ENCODE measurements around the gene PKNOX2. TPM values are rescaled to one million over a fixed set of nuclear protein-coding genes. Genes with fewer than 3 reads are reported as not detected.
A peak's percentile ranks its signal among the peaks of the same experiment; 100 is the strongest.

PKNOX2 gene
- total and polyA plus RNA-seq, 9 donors: 11.5 to 27.8 (median 24.5) TPM

DNA sequence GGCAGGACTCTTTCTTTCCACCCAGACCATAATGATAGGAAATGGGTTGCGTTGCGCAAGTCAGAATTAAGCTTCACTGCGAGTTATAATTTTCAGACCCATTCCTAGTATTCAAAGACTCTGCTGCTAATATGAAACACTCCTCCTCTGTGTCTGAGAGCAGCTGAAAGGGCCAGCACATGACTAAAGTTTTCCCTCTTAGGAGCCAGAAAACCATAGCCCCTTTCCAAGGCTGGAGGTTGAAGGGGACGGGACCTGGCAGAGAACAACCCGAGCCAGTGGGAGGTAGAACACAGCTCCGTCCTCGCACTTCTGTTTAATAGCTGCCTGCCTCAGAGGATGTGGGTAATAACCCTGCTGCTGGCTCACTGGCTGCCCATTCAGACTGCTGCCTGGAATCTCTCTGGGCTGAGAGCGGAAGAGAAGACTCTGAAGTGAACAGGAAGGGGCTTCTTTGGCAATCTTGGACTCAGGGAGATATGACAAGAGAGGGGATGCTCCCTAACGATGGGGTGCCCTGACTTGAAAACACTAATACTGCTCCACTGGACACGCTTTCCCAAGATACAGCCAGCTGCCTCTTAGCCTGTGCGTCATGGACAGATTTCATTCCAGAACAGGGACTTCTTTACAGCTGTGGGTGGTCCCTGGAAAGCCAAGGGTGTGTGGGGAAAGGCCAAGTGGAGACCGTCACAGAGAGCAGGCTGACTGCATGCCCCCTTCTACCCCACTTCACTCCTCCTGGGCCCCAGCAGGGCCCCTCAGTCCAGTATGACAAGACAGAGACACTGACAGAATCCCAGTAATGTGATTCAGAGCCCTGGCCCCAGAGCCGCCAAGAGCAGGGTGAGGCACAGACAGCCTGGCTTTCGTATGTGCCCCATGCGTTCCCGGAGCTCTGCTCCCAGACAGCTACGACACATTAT, 174.6 kb downstream of the PKNOX2 start:
- peak; percentile 97 for DNase-seq
- peaks cover 2% of the 10 kb centered on the region for H3K27me3 ChIP-seq (ENCODE audit: control insufficient read depth, insufficient read depth, low read length)
- peaks cover 5% of the 10 kb centered on the region for H3K36me3 ChIP-seq (ENCODE audit: control insufficient read depth, insufficient read depth, low read length)
- peaks cover 79% of the 10 kb centered on the region for H3K4me1 ChIP-seq (ENCODE audit: control insufficient read depth, insufficient read depth, low read length)
- H3K27ac ChIP-seq (ENCODE audit: low read length): peak overlapping the region; percentile 90
- H3K4me3 ChIP-seq (ENCODE audit: low read length): no peak overlapping the region
- WGBS (ENCODE audit: insufficient coverage): 40% methylated on average over 9 of the region's 17 CpGs
- no peaks in the 10 kb centered on the region for H3K9me3 ChIP-seq (replicated peaks; ENCODE audit: control insufficient read depth, low read depth, low read length)

DNA sequence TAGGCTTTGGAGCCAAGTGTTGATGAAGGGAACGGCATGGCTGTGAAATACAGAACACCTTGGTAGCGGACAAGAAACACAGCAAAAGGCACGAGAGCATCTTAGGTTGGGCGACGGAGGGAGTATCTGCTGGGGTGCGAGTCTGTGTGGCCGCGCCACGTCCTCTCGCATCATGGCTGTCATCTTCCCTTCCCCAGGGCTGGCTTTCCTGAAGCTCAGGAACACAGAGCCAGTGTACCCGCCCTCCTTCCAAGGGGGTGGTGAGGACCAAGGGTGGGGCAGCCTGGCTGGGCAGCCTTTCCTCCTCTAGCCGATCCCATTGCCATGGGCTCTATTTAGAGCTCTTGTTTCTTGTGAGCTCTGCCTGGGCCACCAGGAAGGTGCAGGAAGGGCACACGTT, 177.1 kb downstream of the PKNOX2 start:
- peaks cover 91% of the 10 kb centered on the region for H3K4me1 ChIP-seq (ENCODE audit: control insufficient read depth, insufficient read depth, low read length)
- H3K4me3 ChIP-seq (ENCODE audit: low read length): no peak overlapping the region
- no peak overlapping the region for H3K27ac ChIP-seq (ENCODE audit: low read length)
- WGBS (ENCODE audit: insufficient coverage): 97% methylated on average over 12 of the region's 13 CpGs
- peaks cover 5% of the 10 kb centered on the region for H3K36me3 ChIP-seq (ENCODE audit: control insufficient read depth, insufficient read depth, low read length)
- no peaks in the 10 kb centered on the region for H3K9me3 ChIP-seq (replicated peaks; ENCODE audit: control insufficient read depth, low read depth, low read length)
- peaks cover 2% of the 10 kb centered on the region for H3K27me3 ChIP-seq (ENCODE audit: control insufficient read depth, insufficient read depth, low read length)
- no peak for DNase-seq

- peaks cover 5% of the 10 kb centered on the region for H3K36me3 ChIP-seq (ENCODE audit: control insufficient read depth, insufficient read depth, low read length)
- H3K27ac ChIP-seq (ENCODE audit: low read length): no peak overlapping the region
- WGBS (ENCODE audit: insufficient coverage): 74% methylated on average over 6 of the region's 16 CpGs
- no peak overlapping the region for H3K4me3 ChIP-seq (ENCODE audit: low read length)
- no peaks in the 10 kb centered on the region for H3K9me3 ChIP-seq (replicated peaks; ENCODE audit: control insufficient read depth, low read depth, low read length)
- H3K27me3 ChIP-seq (ENCODE audit: control insufficient read depth, insufficient read depth, low read length): no peaks in the 10 kb centered on the region
- DNase-seq: no peak
- peaks cover 95% of the 10 kb centered on the region for H3K4me1 ChIP-seq (ENCODE audit: control insufficient read depth, insufficient read depth, low read length)
Measured at GRCh38 chr11:125342281-125342930, 177.9 kb downstream of the PKNOX2 start.

DNA sequence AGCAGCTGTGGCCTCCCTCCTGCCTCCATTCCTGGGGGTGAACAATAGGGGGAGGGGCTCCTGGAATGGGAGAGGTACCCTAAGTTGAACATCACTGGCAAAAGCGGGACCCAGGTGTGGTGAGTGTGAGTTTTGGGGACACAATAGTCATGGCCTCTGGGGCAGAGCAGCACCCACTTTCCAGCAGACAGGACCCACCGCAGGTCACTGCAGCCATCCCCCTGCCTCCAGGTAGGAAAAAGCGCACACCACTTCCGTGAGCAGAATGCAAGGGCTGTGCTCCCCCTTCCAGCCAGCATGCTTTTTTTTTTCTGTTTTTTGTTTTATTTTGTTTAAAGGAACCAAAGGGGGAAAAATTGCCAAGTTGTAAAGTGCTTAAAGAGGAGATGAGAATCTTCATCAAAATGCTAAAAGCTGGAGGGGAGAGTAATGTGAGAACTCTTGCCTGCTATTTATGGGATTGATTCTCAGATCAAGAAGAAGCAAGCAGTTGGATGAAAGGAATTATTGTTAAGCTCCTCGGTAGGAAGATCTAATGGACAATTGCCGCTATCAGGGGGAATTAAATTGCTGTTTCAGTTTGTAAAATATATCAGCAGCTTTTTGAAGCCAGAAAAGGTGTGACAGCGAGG, 178.7 kb downstream of the PKNOX2 start:
- 43% methylated on average over 3 of the region's 7 CpGs for WGBS (ENCODE audit: insufficient coverage)
- no peaks in the 10 kb centered on the region for H3K9me3 ChIP-seq (replicated peaks; ENCODE audit: control insufficient read depth, low read depth, low read length)
- peak overlapping the region; percentile 26 for H3K27ac ChIP-seq (ENCODE audit: low read length)
- DNase-seq: no peak
- no peak overlapping the region for H3K4me3 ChIP-seq (ENCODE audit: low read length)
- H3K36me3 ChIP-seq (ENCODE audit: control insufficient read depth, insufficient read depth, low read length): peaks cover 5% of the 10 kb centered on the region
- peaks cover 95% of the 10 kb centered on the region for H3K4me1 ChIP-seq (ENCODE audit: control insufficient read depth, insufficient read depth, low read length)
- no peaks in the 10 kb centered on the region for H3K27me3 ChIP-seq (ENCODE audit: control insufficient read depth, insufficient read depth, low read length)

DNA sequence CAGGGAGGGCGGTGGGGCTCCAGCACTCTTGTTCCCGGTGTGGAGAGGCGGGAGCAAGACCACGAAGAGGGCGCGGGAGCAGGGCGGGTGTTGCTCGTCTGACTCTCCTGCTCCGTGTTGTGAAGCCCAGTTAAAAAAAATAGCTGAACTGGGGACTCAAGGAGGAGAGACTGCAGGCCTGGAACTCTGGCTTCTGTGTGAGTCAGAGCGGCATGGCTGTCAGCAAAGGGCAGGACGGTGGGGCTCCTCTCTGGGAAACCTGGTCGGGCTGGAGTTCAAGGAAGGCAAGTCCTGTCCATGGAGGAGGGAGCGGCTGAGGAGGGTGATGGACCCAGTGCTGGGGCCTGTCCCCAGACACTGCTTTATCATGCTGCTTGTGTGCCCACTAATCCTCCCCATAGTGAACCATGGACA, 179.2 kb downstream of the PKNOX2 start:
- WGBS (ENCODE audit: insufficient coverage): 58% methylated on average over 12 of the region's 13 CpGs
- H3K27me3 ChIP-seq (ENCODE audit: control insufficient read depth, insufficient read depth, low read length): no peaks in the 10 kb centered on the region
- H3K4me3 ChIP-seq (ENCODE audit: low read length): no peak overlapping the region
- H3K4me1 ChIP-seq (ENCODE audit: control insufficient read depth, insufficient read depth, low read length): peaks cover 95% of the 10 kb centered on the region
- H3K9me3 ChIP-seq (replicated peaks; ENCODE audit: control insufficient read depth, low read depth, low read length): no peaks in the 10 kb centered on the region
- DNase-seq: no peak
- peaks cover 5% of the 10 kb centered on the region for H3K36me3 ChIP-seq (ENCODE audit: control insufficient read depth, insufficient read depth, low read length)
- no peak overlapping the region for H3K27ac ChIP-seq (ENCODE audit: low read length)

DNA sequence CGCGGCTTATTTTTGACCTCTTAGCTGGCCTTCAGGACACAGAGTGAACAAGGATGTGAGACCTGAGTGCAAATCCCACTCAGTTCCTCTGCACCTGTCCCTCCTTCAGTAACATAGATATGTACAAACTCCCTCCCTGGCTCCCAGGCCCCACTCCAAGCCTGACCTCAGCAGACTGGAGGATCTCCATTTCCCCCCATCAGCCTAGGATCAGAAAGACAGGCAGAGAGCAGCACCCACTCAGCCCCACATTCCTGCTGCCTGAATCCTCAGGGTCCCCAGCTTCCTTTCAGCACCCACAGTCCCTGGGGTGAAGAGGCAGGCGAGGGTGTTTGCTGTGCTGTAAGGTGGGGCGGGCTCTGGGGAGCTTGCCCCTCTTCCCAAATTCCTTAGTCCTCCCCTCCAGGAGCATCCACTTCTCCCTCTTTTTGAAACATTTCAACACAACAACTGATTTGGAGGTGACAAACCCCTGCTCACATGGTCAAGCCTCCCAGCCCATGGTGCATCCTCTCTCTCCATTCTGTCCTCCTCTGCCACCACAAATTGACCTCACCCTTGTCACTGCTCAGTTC, 180.4 kb downstream of the PKNOX2 start:
- peaks cover 91% of the 10 kb centered on the region for H3K4me1 ChIP-seq (ENCODE audit: control insufficient read depth, insufficient read depth, low read length)
- no peak for DNase-seq
- H3K27me3 ChIP-seq (ENCODE audit: control insufficient read depth, insufficient read depth, low read length): no peaks in the 10 kb centered on the region
- 86% methylated on average over 2 of the region's 4 CpGs for WGBS (ENCODE audit: insufficient coverage)
- H3K36me3 ChIP-seq (ENCODE audit: control insufficient read depth, insufficient read depth, low read length): peaks cover 5% of the 10 kb centered on the region
- H3K4me3 ChIP-seq (ENCODE audit: low read length): no peak overlapping the region
- H3K9me3 ChIP-seq (replicated peaks; ENCODE audit: control insufficient read depth, low read depth, low read length): no peaks in the 10 kb centered on the region
- H3K27ac ChIP-seq (ENCODE audit: low read length): peak overlapping the region; percentile 45

DNA sequence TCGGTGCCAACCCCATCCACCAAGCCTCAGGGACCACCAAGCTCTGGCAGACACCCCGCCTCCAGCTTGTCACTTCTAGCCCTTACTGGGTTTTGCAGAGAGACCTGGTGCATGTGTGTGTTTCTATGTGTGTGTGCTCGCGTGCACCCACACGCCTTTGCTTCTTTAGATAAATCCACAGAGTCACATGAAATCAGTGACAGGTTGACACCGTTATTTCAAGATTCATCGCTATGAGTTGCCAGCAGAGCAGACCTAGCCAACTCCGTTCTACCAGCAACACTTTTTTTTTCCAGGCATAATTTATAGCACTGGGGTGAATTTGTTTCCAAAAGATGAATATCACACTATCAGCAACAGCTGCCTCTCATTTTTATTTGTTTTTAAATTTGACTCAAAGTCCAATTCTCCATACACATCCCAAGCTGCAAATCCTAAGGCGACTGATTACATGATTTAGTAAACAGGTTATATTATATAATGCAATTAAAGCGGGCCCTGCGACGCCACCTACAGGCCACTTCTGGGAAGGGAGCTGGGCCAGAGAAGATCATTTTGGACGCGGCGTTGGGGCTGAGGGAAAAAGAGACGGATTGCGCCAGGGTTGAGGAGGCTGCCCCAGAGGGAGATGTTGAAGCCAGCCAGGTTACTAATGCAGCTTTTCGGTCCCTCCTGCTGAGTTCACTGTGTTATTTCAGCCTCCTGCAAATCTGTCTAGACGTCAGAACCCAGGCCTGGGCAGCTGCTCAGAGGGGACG, 181.0 kb downstream of the PKNOX2 start:
- Histone ChIP-seq H3K4me3 (ENCODE audit: low read length) (no peak overlapping the region), H3K27ac (ENCODE audit: low read length) (peak overlapping the region; percentile 57), H3K4me1 (ENCODE audit: control insufficient read depth, insufficient read depth, low read length) (peaks cover 89% of the 10 kb centered on the region), H3K9me3 (replicated peaks; ENCODE audit: control insufficient read depth, low read depth, low read length) (no peaks in the 10 kb centered on the region), H3K27me3 (ENCODE audit: control insufficient read depth, insufficient read depth, low read length) (no peaks in the 10 kb centered on the region), H3K36me3 (ENCODE audit: control insufficient read depth, insufficient read depth, low read length) (peaks cover 3% of the 10 kb centered on the region)
- 21% methylated on average over 9 of the region's 20 CpGs for WGBS (ENCODE audit: insufficient coverage)
- peak; percentile 95 for DNase-seq

- Histone ChIP-seq H3K9me3 (replicated peaks; ENCODE audit: control insufficient read depth, low read depth, low read length) (no peaks in the 10 kb centered on the region), H3K4me3 (ENCODE audit: low read length) (no peak overlapping the region), H3K27ac (ENCODE audit: low read length) (peak overlapping the region; percentile 57), H3K27me3 (ENCODE audit: control insufficient read depth, insufficient read depth, low read length) (no peaks in the 10 kb centered on the region), H3K4me1 (ENCODE audit: control insufficient read depth, insufficient read depth, low read length) (peaks cover 91% of the 10 kb centered on the region), H3K36me3 (ENCODE audit: control insufficient read depth, insufficient read depth, low read length) (peaks cover 5% of the 10 kb centered on the region)
- WGBS (ENCODE audit: insufficient coverage): 8% methylated on average over 2 of the region's 6 CpGs
- DNase-seq: peak; percentile 91
Measured at GRCh38 chr11:125346179-125346530, 181.6 kb downstream of the PKNOX2 start.

DNA sequence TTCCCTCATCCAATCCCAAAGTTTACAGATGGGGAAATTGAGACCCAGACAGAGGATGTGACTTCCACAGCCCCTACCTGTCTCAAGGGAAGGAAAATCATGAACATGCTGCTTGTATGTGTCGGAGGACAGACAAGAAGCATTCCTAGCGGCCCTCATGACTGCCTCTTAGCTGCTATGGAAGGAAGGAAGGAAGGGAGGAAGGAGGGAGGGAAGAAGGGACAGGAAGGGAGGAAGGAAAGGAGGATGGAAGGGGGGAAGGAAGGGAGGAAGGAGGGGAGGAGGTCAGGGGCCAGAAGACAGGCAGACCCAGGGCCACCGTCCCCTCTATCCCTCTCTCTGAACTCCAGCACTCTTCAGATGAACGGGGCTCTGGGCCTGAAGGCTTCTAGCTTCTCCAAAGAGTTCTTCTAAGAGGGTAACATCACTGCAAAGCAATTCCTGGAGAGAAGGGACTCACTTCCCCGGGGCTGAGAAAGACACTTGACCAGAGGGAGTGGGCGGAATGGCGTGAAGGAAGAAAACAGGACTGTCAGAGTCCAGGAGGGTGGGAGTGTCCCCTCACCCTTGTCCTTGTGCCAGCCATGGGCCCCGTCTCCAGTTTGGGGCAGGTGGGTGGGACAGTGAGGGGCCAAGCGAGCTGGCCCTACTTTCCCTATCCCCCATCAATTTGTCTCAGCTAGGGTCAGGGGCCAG, 182.2 kb downstream of the PKNOX2 start:
- no peaks in the 10 kb centered on the region for H3K27me3 ChIP-seq (ENCODE audit: control insufficient read depth, insufficient read depth, low read length)
- peaks cover 85% of the 10 kb centered on the region for H3K4me1 ChIP-seq (ENCODE audit: control insufficient read depth, insufficient read depth, low read length)
- 52% methylated on average over 5 of the region's 9 CpGs for WGBS (ENCODE audit: insufficient coverage)
- H3K36me3 ChIP-seq (ENCODE audit: control insufficient read depth, insufficient read depth, low read length): peaks cover 8% of the 10 kb centered on the region
- no peak overlapping the region for H3K4me3 ChIP-seq (ENCODE audit: low read length)
- H3K9me3 ChIP-seq (replicated peaks; ENCODE audit: control insufficient read depth, low read depth, low read length): no peaks in the 10 kb centered on the region
- no peak for DNase-seq
- peak overlapping the region; percentile 57 for H3K27ac ChIP-seq (ENCODE audit: low read length)
